HUES64 (cell line): Measurements from ENCODE around the gene DNMBP. TPM values are rescaled to one million over a fixed set of nuclear protein-coding genes. Genes with fewer than 3 reads are reported as not detected.
A peak's percentile ranks its signal among the peaks of the same experiment; 100 is the strongest.

Experiments
- H3K27ac ChIP-seq: 2 replicates; pipeline ENCODE4 v1.7.0; 2013; ENCODE audit warnings: low read depth, low read length, inconsistent platforms
- H3K27me3 ChIP-seq: 2 replicates; pipeline ENCODE4 v1.6.1; 2013; ENCODE audit warnings: mild to moderate bottlenecking, low read length; ENCODE audit not compliant: insufficient read depth
- H3K36me3 ChIP-seq: 2 replicates; pipeline ENCODE4 v1.6.1; 2013; ENCODE audit warnings: mild to moderate bottlenecking, low read length; ENCODE audit not compliant: insufficient read depth
- H3K4me1 ChIP-seq: 2 replicates; pipeline ENCODE4 v1.6.1; 2013; ENCODE audit warnings: mild to moderate bottlenecking, low read length, moderate library complexity; ENCODE audit not compliant: insufficient read depth
- H3K4me3 ChIP-seq: 2 replicates; pipeline ENCODE4 v1.5.1; 2013; ENCODE audit warnings: mild to moderate bottlenecking, low read length, moderate library complexity
- H3K9ac ChIP-seq: 2 replicates; pipeline ENCODE4 v1.6.1; 2013; ENCODE audit warnings: mild to moderate bottlenecking, low read depth, low read length
- H3K9me3 ChIP-seq: 2 replicates; pipeline ENCODE4 v1.6.1; 2013; ENCODE audit warnings: low read depth, low read length; ENCODE audit not compliant: insufficient read depth
- WGBS: fragments of 150-250, 120-280 bp; methylation state at CpG from one replicate; pipeline ENCODE4 v1.1.7; 2013; ENCODE audit warnings: missing lambda C conversion rate; 5-methylcytosine and 5-hydroxymethylcytosine counted together
- polyA plus RNA-seq, 2 experiments: library from polyadenylated mRNA; stranded (reverse); fragments of 50-300 nt; gene quantifications; one replicate each; pipeline ENCODE4 v1.2.3, GENCODE V29; 2013

DNMBP gene
- 13.0 TPM for polyA plus RNA-seq (2013, experiment 1 of 2)
- polyA plus RNA-seq (2013, experiment 2 of 2) = 14.2 TPM

- no peaks in the 10 kb centered on the region for H3K9me3 ChIP-seq
- peaks cover 12% of the 10 kb centered on the region for H3K27me3 ChIP-seq
- H3K4me3 ChIP-seq = peak within 1 kb of the TSS; percentile 77
- WGBS = 6% methylated on average over 86 of the region's 86 CpGs
- H3K9ac ChIP-seq = peak within 1 kb of the TSS; percentile 67; the same call in 1 of the 2 replicates
- peaks cover 12% of the 10 kb centered on the region for H3K4me1 ChIP-seq
- H3K36me3 ChIP-seq = no peaks in the 10 kb centered on the region
- no peak within 1 kb of the TSS for H3K27ac ChIP-seq
Observed at GRCh38 chr10:100009793-100010676, at the start of gene DNMBP. DNMBP (minus strand) TSS chr10:100009947; CDS start chr10:99972124, 37,823 bp downstream.

GRCh38 chr10:100057948-100058347 is 48.2 kb upstream of the DNMBP start:
- peaks cover 5% of the 10 kb centered on the region for H3K4me1 ChIP-seq
- WGBS = 90% methylated on average over 1 of the region's 1 CpG
- H3K36me3 ChIP-seq = no peaks in the 10 kb centered on the region
- H3K4me3 ChIP-seq = no peak overlapping the region
- no peaks in the 10 kb centered on the region; the same call in 1 of the 2 replicates for H3K9me3 ChIP-seq
- H3K27ac ChIP-seq = no peak overlapping the region
- H3K27me3 ChIP-seq = no peaks in the 10 kb centered on the region
- no peak overlapping the region for H3K9ac ChIP-seq

GRCh38 chr10:100053686-100054460 is 44.1 kb upstream of the DNMBP start:
- H3K27me3 ChIP-seq = no peaks in the 10 kb centered on the region
- no peak overlapping the region for H3K27ac ChIP-seq
- no peaks in the 10 kb centered on the region; the same call in 1 of the 2 replicates for H3K9me3 ChIP-seq
- H3K9ac ChIP-seq = no peak overlapping the region
- H3K4me3 ChIP-seq = no peak overlapping the region
- WGBS = 46% methylated on average over 6 of the region's 6 CpGs
- no peaks in the 10 kb centered on the region for H3K36me3 ChIP-seq
- H3K4me1 ChIP-seq = peaks cover 5% of the 10 kb centered on the region

- 38% methylated on average over 7 of the region's 7 CpGs for WGBS
- H3K4me3 ChIP-seq = no peak overlapping the region
- no peaks in the 10 kb centered on the region for H3K27me3 ChIP-seq
- H3K4me1 ChIP-seq = peaks cover 9% of the 10 kb centered on the region
- no peak overlapping the region for H3K9ac ChIP-seq
- H3K36me3 ChIP-seq = no peaks in the 10 kb centered on the region
- no peaks in the 10 kb centered on the region for H3K9me3 ChIP-seq
- H3K27ac ChIP-seq = no peak overlapping the region
Observed at GRCh38 chr10:100046021-100046486, 36.3 kb upstream of the DNMBP start.

GRCh38 chr10:100045592-100045991 is 35.8 kb upstream of the DNMBP start:
- WGBS = 76% methylated on average over 2 of the region's 2 CpGs
- H3K9ac ChIP-seq = no peak overlapping the region

GRCh38 chr10:100043796-100044195 is 34.0 kb upstream of the DNMBP start:
- no peak overlapping the region for H3K9ac ChIP-seq
- WGBS = 68% methylated on average over 3 of the region's 3 CpGs

More at GRCh38 chr10:100045592-100045991, 35.8 kb upstream of the DNMBP start:
- H3K27me3 ChIP-seq = no peaks in the 10 kb centered on the region
- no peak overlapping the region for H3K27ac ChIP-seq
- no peaks in the 10 kb centered on the region for H3K9me3 ChIP-seq
- no peaks in the 10 kb centered on the region for H3K36me3 ChIP-seq
- H3K4me1 ChIP-seq = peaks cover 9% of the 10 kb centered on the region
- H3K4me3 ChIP-seq = no peak overlapping the region

GRCh38 chr10:100043344-100043743 is 33.6 kb upstream of the DNMBP start:
- H3K9me3 ChIP-seq = no peaks in the 10 kb centered on the region
- H3K4me3 ChIP-seq = no peak overlapping the region
- peaks cover 15% of the 10 kb centered on the region for H3K4me1 ChIP-seq
- H3K36me3 ChIP-seq = no peaks in the 10 kb centered on the region
- H3K27me3 ChIP-seq = no peaks in the 10 kb centered on the region
- H3K27ac ChIP-seq = no peak overlapping the region
- 97% methylated on average over 2 of the region's 2 CpGs for WGBS
- H3K9ac ChIP-seq = no peak overlapping the region

More at GRCh38 chr10:100043796-100044195, 34.0 kb upstream of the DNMBP start:
- Histone ChIP-seq H3K36me3 (no peaks in the 10 kb centered on the region), H3K27me3 (no peaks in the 10 kb centered on the region), H3K9me3 (no peaks in the 10 kb centered on the region), H3K27ac (no peak overlapping the region), H3K4me1 (peaks cover 11% of the 10 kb centered on the region), H3K4me3 (no peak overlapping the region)

- H3K4me1 ChIP-seq = peaks cover 18% of the 10 kb centered on the region
- H3K27me3 ChIP-seq = no peaks in the 10 kb centered on the region
- WGBS = 90% methylated on average over 2 of the region's 2 CpGs
- H3K27ac ChIP-seq = no peak overlapping the region
- H3K9ac ChIP-seq = no peak overlapping the region
- no peaks in the 10 kb centered on the region for H3K36me3 ChIP-seq
- H3K4me3 ChIP-seq = no peak overlapping the region
- H3K9me3 ChIP-seq = no peaks in the 10 kb centered on the region
Observed at GRCh38 chr10:100041306-100042002, 31.7 kb upstream of the DNMBP start.

GRCh38 chr10:100038561-100039071 is 28.9 kb upstream of the DNMBP start:
- no peak overlapping the region for H3K9ac ChIP-seq
- 0 out of 2 replicates have a peak, but pooled peaks cover 10% of the 10 kb centered on the region for H3K4me1 ChIP-seq
- H3K36me3 ChIP-seq = no peaks in the 10 kb centered on the region
- no peak overlapping the region for H3K4me3 ChIP-seq
- H3K9me3 ChIP-seq = no peaks in the 10 kb centered on the region
- 0 out of 2 replicates have a peak overlapping the region, but pooled peaks have one; percentile 13 for H3K27ac ChIP-seq
- H3K27me3 ChIP-seq = no peaks in the 10 kb centered on the region
- WGBS = 29% methylated on average over 1 of the region's 1 CpG

- 0 out of 2 replicates have a peak, but pooled peaks cover 10% of the 10 kb centered on the region for H3K4me1 ChIP-seq
- WGBS = 94% methylated on average over 5 of the region's 5 CpGs
Observed at GRCh38 chr10:100037758-100038315, 28.1 kb upstream of the DNMBP start.

More at GRCh38 chr10:100037758-100038315, 28.1 kb upstream of the DNMBP start:
- Histone ChIP-seq H3K27me3 (no peaks in the 10 kb centered on the region), H3K9ac (no peak overlapping the region), H3K36me3 (no peaks in the 10 kb centered on the region), H3K27ac (no peak overlapping the region), H3K4me3 (no peak overlapping the region), H3K9me3 (no peaks in the 10 kb centered on the region)
